HCT116 (cell line): ENCODE measurements around the gene TNFSF12. TPM values are rescaled to one million over a fixed set of nuclear protein-coding genes. Genes with fewer than 3 reads are reported as not detected.

Experiments used
- ATAC-seq: fragments of 200-7000 bp; cut with Tn5 transposase; 2 replicates; pipeline ENCODE4 v1.9.1; 2020; ENCODE audit warnings: mild to moderate bottlenecking, moderate library complexity
- BruUV-seq: library from RNA; stranded (reverse); fragments of 400-500 nt; replicated peaks from 2 replicates; lab custom pipeline; 2021; lab: Mats Ljungman, UMichigan
- CTCF ChIA-PET: fragments of 300-600 bp; sonication (Branson Sonifier 250); formaldehyde crosslinking; loops from one replicate; lab custom pipeline; 2021; ENCODE audit warnings: antibody characterized with exemption; lab: Charles Lee
- POLR2A ChIA-PET: fragments of 300-600, 350-600 bp; sonication (Branson Sonifier 250); formaldehyde crosslinking; loops from one replicate; lab custom pipeline; 2021; ENCODE audit warnings: antibody characterized with exemption; lab: Charles Lee
- RAD21 ChIA-PET, 2 experiments: fragments of 300-600 bp; sonication (Branson Sonifier 250); formaldehyde crosslinking; loops; one replicate each; lab custom pipeline; 2023; ENCODE audit warnings: low total read pairs in 2 of 2; ENCODE audit not compliant: uncharacterized antibody in 2 of 2, unreplicated experiment in 2 of 2, low non-redundant PET in 1 of 2; lab: Charles Lee
- DNase-seq: peaks from one replicate; pipeline ENCODE4 v3.0.0-alpha.2; 2010; ENCODE audit warnings: low read depth, low spot score
- H2AFZ ChIP-seq: fragments of 200-600 bp; shearing (Covaris generic), sonication (generic); 2 replicates; pipeline ENCODE4 v1.6.1; 2017; ENCODE audit warnings: low read depth, mixed run types, mixed read lengths, antibody characterized with exemption, low read length; ENCODE audit not compliant: poor library complexity, severe bottlenecking
- H3K27ac ChIP-seq: 2 replicates; pipeline ENCODE4 v1.5.1; 2012; ENCODE audit warnings: low read depth, low read length
- H3K27me3 ChIP-seq: fragments of 200-600 bp; sonication (generic); 2 replicates; pipeline ENCODE4 v1.6.1; 2016; ENCODE audit warnings: mixed run types, low read length, mixed read lengths; ENCODE audit not compliant: insufficient read depth
- H3K36me3 ChIP-seq, 2 experiments: fragments of 200-500 bp in 1 of 2; fragments of 200-600 bp in 1 of 2; sonication (Bioruptor generic) in 1 of 2; sonication (generic) in 1 of 2; 2 replicates each; pipeline versions ENCODE4 v1.5.1 to v1.6.1; 2014 to 2016; ENCODE audit warnings: low read length in 2 of 2, inconsistent platforms in 1 of 2, mixed read lengths in 1 of 2, mixed run types in 1 of 2; ENCODE audit not compliant: insufficient read depth in 2 of 2, control insufficient read depth in 1 of 2
- H3K4me1 ChIP-seq, 2 experiments: fragments of 200-600 bp in 1 of 2; sonication (generic) in 1 of 2; 2 replicates each; pipeline versions ENCODE4 v1.5.1 to v1.6.1; 2012 to 2017; ENCODE audit warnings: low read length in 2 of 2, inconsistent platforms in 1 of 2, mild to moderate bottlenecking in 1 of 2, mixed read lengths in 1 of 2, mixed run types in 1 of 2, moderate library complexity in 1 of 2; ENCODE audit not compliant: insufficient read depth in 2 of 2, control insufficient read depth in 1 of 2
- H3K4me2 ChIP-seq: fragments of 200-600 bp; sonication (generic); 2 replicates; pipeline ENCODE4 v1.6.1; 2017; ENCODE audit warnings: mixed run types, low read length, mixed read lengths
- H3K4me3 ChIP-seq, 2 experiments: fragments of 200-600 bp in 1 of 2; sonication (generic) in 1 of 2; replicated peaks in 1 of 2; 2 replicates each; pipeline ENCODE4 v1.5.1; 2011 to 2016; ENCODE audit warnings: low read length in 2 of 2, control low read depth in 1 of 2, low read depth in 1 of 2, mild to moderate bottlenecking in 1 of 2, mixed read lengths in 1 of 2, mixed run types in 1 of 2
- H3K79me2 ChIP-seq: fragments of 200-600 bp; sonication (generic); 2 replicates; pipeline ENCODE4 v1.6.1; 2017; ENCODE audit warnings: mild to moderate bottlenecking, mixed run types, low read length, moderate library complexity, mixed read lengths; ENCODE audit not compliant: insufficient read depth
- H3K9ac ChIP-seq: fragments of 200-600 bp; sonication (generic); 2 replicates; pipeline ENCODE4 v1.6.1; 2016; ENCODE audit warnings: low read length, mixed read lengths
- H3K9me2 ChIP-seq: fragments of 200-600 bp; sonication (generic), shearing (Covaris generic); 2 replicates; pipeline ENCODE4 v1.6.1; 2017; ENCODE audit warnings: mixed run types, mild to moderate bottlenecking, moderate library complexity; ENCODE audit not compliant: insufficient read depth
- H3K9me3 ChIP-seq, 2 experiments: fragments of 200-500 bp in 1 of 2; fragments of 200-600 bp in 1 of 2; sonication (Bioruptor generic) in 1 of 2; sonication (generic) in 1 of 2; 2 replicates each; pipeline ENCODE4 v1.6.1; 2014 to 2017; ENCODE audit warnings: low read length in 2 of 2, mixed read lengths in 2 of 2, inconsistent platforms in 1 of 2, low read depth in 1 of 2, mild to moderate bottlenecking in 1 of 2, mixed run types in 1 of 2, moderate library complexity in 1 of 2; ENCODE audit not compliant: control insufficient read depth in 1 of 2, insufficient read depth in 1 of 2
- H4K20me1 ChIP-seq: fragments of 200-600 bp; sonication (generic), shearing (Covaris generic); 2 replicates; pipeline ENCODE4 v1.6.1; 2017; ENCODE audit warnings: mixed run types, mild to moderate bottlenecking, moderate library complexity; ENCODE audit not compliant: insufficient read depth
- CEBPB ChIP-seq: IDR thresholded peaks from 2 replicates; pipeline ENCODE4 v1.6.1; 2012; ENCODE audit warnings: low read depth
- ELF1 ChIP-seq: IDR thresholded peaks from 2 replicates; pipeline ENCODE4 v1.6.1; 2012; ENCODE audit warnings: low read depth, borderline replicate concordance
- EZH2 ChIP-seq: fragments of 200-600 bp; sonication (generic); IDR thresholded peaks from 2 replicates; pipeline ENCODE4 v1.6.1; 2017; ENCODE audit warnings: antibody characterized with exemption, mixed run types
- JUND ChIP-seq: IDR thresholded peaks from 2 replicates; pipeline ENCODE4 v1.6.1; 2012
- MAX ChIP-seq: IDR thresholded peaks from 2 replicates; pipeline ENCODE4 v1.6.1; 2012
- POLR2A ChIP-seq: IDR thresholded peaks from 2 replicates; pipeline ENCODE4 v1.7.0; 2011; ENCODE audit warnings: borderline replicate concordance; ENCODE audit not compliant: insufficient read depth, insufficient read length; ENCODE audit errors: extremely low read depth
- SP1 ChIP-seq: IDR thresholded peaks from 2 replicates; pipeline ENCODE4 v1.6.1; 2012; ENCODE audit warnings: low read depth
- TCF7L2 ChIP-seq: IDR thresholded peaks from 2 replicates; pipeline ENCODE4 v1.7.0; 2011; ENCODE audit warnings: borderline replicate concordance, inconsistent platforms; ENCODE audit not compliant: insufficient read depth, insufficient read length; ENCODE audit errors: extremely low read depth
- YY1 ChIP-seq: IDR thresholded peaks from 2 replicates; pipeline ENCODE4 v1.6.1; 2011; ENCODE audit warnings: low read length, low read depth, moderate library complexity, mild to moderate bottlenecking; ENCODE audit not compliant: insufficient replicate concordance; ENCODE audit errors: extremely low read depth
- ZFX ChIP-seq: fragments of 450-650 bp; IDR thresholded peaks from 2 replicates; pipeline ENCODE4 v1.6.1; 2017
- ZNF274 ChIP-seq: fragments of 200-500 bp; sonication (Bioruptor generic); IDR thresholded peaks from 2 replicates; pipeline ENCODE4 v1.6.1; 2014; ENCODE audit warnings: mild to moderate bottlenecking, low read depth, low read length, inconsistent platforms
- intact Hi-C: fragments of 100-400 bp; cut with micrococcal nuclease; formaldehyde crosslinking; loops from 2 replicates; pipeline ENCODE4 v1.10.0; 2022
- total RNA-seq: library from RNA; stranded (reverse); gene quantifications from one replicate; pipeline ENCODE4 v1.2.1, GENCODE V29; 2021; ENCODE audit not compliant: unreplicated experiment
- TF ChIP-seq, protein P1 (sequence below): IDR thresholded peaks from 2 replicates; pipeline ENCODE4 v1.6.1; 2011; ENCODE audit warnings: mild to moderate bottlenecking, low read length, moderate library complexity; ENCODE audit not compliant: insufficient replicate concordance; ENCODE audit errors: extremely low read depth

TNFSF12 gene
- total RNA-seq, 1 experiment from 2014 or later: 12.3 TPM

- Histone ChIP-seq H4K20me1 (no peaks in the 10 kb centered on the region), H3K27me3 (no peaks in the 10 kb centered on the region), H3K4me3 (no peak within 1 kb of the TSS), H3K27ac (peak within 1 kb of the TSS; percentile 86)
- CTCF ChIA-PET: no interaction called here
- TF ChIP-seq MAX: no peak
- TF ChIP-seq EZH2: no peak
- TF ChIP-seq, protein P1, sequence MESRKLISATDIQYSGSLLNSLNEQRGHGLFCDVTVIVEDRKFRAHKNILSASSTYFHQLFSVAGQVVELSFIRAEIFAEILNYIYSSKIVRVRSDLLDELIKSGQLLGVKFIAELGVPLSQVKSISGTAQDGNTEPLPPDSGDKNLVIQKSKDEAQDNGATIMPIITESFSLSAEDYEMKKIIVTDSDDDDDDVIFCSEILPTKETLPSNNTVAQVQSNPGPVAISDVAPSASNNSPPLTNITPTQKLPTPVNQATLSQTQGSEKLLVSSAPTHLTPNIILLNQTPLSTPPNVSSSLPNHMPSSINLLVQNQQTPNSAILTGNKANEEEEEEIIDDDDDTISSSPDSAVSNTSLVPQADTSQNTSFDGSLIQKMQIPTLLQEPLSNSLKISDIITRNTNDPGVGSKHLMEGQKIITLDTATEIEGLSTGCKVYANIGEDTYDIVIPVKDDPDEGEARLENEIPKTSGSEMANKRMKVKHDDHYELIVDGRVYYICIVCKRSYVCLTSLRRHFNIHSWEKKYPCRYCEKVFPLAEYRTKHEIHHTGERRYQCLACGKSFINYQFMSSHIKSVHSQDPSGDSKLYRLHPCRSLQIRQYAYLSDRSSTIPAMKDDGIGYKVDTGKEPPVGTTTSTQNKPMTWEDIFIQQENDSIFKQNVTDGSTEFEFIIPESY: no peak
- TF ChIP-seq YY1: no peak
- no peak for TF ChIP-seq POLR2A
- no peak for TF ChIP-seq SP1
- TF ChIP-seq CEBPB: no peak
- no peak for TF ChIP-seq TCF7L2
- TF ChIP-seq JUND: no peak
- no peak for TF ChIP-seq ELF1
- TF ChIP-seq ZNF274: no peak
- no peak for TF ChIP-seq ZFX
- TF ChIP-seq, all 23 proteins: peak for 0
- POLR2A ChIA-PET: no interaction called here
- no peaks in the 10 kb centered on the region for H3K9me3 ChIP-seq
- peaks cover 23% of the 10 kb centered on the region for H3K79me2 ChIP-seq
- H3K4me1 ChIP-seq: peaks cover 27 to 54% of the 10 kb centered on the region in 2 experiments
- H3K9ac ChIP-seq: peak within 1 kb of the TSS; percentile 98; the same call in 1 of the 2 replicates
- no TSS peak for BruUV-seq
- peaks cover 2 to 5% of the 10 kb centered on the region in 2 experiments; a peak in 3 of 4 replicates for H3K36me3 ChIP-seq
- DNase-seq: no peak
- ATAC-seq: no peak
- H3K4me2 ChIP-seq: peak within 1 kb of the TSS; percentile 95
- no peak within 1 kb of the TSS for H2AFZ ChIP-seq
- intact Hi-C loops: no loop called here
- H3K9me2 ChIP-seq: no peaks in the 10 kb centered on the region
- RAD21 ChIA-PET: no interaction called here
Observed at GRCh38 chr17:7558544-7559319, 9.9 kb downstream of the TNFSF12 start, which contains the start of gene TNFSF13. TSS of gene TNFSF13 (plus strand) at chr17:7558750. CDS start at chr17:7559040, 290 bp downstream.
